GM21717 (cell line): ENCODE data around the gene FBRSL1.
"Not testable (repeated sequence)": the region's sequence is repeated elsewhere in the genome, so short reads cannot be mapped to it uniquely, and the experiment has no call there.

Source experiments
- ATAC-seq: cut with Tn5 transposase; IDR thresholded peaks from one replicate; pipeline ENCODE4 v1.9.1; 2021; ENCODE audit warnings: mild to moderate bottlenecking, moderate library complexity; ENCODE audit not compliant: unreplicated experiment

FBRSL1 gene

DNA sequence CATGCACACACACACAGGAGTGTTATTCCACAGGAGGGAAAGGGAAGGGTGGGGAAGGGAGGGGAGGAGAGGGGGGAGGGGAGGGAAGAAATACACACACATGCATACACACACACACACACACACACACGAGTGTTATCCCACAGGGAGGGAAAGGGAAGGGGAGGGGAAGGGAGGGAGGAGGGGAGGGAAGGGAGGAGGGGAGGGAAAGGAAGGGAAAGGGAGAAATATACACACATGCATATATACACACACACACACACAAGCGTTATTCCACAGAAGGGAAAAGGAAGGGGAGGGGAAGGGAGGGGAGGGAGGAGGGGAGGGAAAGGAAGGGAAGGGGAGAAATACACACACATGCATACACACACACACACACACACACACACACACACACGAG, 19.6 kb upstream of the FBRSL1 start:
- no peak for ATAC-seq

DNA sequence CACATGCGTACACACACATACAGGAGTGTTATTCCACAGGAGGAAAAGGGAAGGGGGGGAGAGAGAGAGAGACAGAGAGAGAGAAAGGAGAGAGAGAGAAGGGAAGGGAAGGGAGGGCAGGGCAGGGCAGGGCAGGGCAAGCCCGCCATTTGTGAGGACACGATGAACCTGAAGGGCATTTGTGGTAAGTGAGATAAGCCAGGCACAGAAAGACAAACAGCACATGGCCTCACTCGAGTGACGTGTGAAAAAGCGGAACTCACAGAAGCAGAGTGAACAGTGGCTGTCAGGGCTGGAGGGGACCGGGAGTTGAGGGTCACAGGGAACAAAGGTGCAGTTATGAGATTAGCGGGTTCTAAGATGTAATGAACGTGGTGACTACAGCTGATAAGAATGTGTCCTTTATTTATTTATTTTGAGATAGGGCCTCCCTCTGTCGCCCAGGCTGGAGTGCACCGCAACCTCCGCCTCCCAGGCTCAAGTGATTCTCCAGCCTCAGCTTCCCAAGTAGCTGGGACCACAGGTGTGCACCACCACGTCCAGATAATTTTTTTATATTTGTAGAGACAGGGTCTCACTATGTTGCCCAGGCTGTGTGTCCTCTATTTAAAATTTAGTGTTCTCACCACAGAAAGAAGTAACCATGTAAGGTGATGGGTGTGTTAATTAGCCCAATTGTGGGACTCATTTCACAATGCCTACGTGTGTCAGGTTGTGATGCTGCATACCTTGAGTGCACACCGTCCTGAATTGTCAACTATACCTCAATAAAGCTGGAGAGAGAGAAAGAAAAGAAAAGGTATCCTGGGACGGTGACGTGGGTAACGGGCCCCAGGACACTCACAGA, 18.7 kb upstream of the FBRSL1 start:
- no peak for ATAC-seq

DNA sequence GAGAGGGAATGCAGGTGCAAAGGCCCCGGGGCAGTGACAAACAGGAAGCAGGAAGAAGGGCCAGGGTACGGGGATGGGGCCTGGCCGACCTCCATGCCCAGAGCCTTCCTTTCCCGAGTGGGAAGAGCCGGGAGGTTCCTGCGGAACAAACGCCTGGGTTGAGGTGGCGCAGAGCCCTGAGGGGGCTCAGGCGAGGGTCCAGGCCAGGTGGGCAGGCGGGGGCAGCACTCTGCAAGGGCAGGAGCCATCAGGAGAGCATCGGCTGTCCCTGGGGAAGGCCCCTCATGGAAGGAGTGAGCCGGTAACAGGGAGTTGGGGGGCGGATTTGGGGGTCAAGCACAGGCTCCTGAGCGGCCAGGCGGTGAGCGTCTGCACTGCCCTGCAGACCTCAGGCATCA, 18.1 kb upstream of the FBRSL1 start:
- ATAC-seq: no peak

DNA sequence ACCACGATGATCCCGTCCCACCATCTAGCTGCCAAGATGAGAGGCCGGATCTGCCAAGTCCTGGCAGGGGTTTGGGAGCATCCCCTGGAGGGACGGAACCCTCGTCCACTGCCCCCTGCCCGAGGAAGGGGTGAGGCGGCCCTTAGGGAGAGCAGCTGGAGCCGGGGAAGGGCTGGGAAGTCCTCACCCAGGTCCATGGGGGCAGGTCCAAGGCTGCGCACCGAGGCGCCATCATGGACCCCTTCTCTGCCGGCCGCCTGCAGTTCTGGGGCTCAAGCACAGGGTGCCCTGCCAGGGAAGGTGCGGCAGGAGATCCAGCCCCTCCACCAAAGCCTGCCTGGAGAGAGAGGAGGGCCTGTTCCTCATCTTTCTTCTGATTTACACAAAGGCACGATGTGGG, 17.6 kb upstream of the FBRSL1 start:
- no peak for ATAC-seq

DNA sequence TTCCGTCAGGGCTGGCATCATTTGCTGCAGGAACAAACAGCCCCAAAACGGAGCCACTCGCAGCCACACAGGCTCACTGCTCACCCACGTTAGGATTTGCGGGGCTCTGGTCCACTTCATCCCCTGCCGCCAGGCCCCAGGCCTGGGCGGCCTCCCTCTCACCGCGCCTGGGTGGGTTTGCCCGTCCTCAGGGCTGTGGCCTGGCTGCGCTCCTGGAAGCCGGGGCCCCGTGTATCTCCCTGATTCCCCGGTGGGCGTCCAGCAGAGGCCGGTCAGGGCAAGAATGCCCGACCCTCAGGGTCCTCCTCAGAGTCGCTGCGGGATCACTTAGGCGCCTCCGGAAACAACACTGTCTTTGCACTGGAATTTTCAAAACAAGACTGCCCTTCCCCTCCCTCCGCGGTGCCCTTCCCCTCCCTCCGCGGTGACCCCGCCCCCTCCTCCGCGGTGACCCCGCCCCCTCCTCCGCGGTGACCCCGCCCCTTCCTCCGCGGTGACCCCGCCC, 15.7 kb upstream of the FBRSL1 start:
- no peak for ATAC-seq

DNA sequence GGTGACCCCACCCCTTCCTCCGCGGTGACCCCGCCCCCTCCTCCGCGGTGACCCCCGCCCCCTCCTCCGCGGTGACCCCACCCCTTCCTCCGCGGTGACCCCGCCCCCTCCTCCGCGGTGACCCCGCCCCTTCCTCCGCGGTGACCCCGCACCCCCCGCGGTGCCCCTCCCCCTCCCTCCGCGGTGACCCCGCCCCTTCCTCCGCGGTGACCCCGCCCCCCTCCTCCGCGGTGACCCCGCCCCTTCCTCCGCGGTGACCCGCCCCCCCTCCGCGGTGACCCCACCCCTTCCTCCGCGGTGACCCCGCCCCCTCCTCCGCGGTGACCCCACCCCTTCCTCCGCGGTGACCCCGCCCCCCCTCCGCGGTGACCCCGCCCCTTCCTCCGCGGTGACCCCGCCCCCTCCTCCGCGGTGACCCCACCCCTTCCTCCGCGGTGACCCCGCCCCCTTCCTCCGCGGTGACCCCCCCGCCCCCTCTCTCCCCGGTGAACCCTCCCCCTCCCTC, 15.1 kb upstream of the FBRSL1 start:
- ATAC-seq: not testable (repeated sequence)

DNA sequence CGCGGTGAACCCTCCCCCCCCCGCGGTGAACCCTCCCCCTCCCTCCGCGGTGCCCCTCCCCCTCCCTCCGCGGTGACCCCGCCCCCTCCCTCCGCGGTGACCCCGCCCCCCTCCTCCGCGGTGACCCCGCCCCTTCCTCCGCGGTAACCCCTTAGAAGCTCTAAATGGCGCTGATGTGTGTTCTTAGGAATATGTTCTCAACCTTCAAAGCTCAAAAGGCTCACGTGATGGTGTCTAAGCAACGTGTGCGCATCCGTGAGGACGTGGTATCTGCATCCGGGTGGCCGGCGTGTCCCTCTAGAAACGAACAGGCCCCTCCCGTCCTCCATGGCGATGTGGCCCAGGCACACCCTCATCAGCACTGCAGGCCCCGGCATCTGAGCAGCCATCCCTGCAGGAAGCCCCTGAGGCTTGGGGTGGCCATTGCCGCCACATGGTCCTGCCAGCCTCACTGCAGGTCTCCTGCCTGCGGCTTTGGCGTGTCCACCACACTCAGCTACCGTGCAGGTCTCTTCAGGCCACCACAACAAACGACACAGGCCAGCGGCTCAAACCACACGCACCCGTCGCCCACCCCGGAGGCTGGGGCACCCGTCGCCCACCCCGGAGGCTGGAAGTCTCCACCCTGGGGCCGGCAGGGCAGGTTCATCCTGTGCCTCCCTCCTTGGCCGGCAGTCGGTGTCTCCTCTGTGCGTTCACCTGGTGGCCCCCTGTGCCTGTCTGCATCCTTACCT, 14.5 kb upstream of the FBRSL1 start:
- no peak for ATAC-seq

DNA sequence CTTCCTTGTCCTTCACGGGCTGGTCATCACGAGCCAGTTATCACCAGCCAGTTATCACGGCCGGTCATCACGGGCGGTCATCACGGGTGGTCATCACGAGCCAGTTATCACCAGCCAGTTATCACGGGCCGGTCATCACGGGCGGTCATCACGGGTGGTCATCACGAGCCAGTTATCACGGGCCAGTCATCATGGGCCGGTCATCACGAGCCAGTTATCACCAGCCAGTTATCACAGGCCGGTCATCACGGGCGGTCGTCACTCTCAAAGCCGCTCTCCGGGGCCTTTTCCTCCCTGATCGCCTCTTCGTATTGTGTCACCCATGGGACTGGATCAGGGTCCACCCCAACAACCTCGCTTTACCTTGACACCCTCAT, 13.9 kb upstream of the FBRSL1 start:
- no peak for ATAC-seq

DNA sequence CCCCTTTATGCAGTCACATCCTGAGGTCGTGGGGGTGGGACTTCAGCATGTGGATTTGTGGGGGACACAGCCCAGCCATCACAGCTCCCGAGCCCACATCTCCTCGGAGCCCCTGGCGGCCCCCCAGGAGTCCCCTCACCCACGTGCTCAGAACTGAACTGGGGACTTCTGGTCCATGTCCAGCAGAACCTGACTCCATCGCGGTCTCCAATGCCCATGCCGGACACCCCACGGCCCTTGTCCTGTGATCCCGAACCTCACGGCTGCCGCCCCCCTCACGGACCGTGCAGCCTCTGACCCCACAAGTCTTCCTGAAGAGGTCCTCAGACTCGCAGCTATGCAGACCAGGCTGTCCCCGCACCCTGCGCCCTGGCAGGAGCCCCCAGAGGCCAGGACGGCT, 13.5 kb upstream of the FBRSL1 start:
- no peak for ATAC-seq

DNA sequence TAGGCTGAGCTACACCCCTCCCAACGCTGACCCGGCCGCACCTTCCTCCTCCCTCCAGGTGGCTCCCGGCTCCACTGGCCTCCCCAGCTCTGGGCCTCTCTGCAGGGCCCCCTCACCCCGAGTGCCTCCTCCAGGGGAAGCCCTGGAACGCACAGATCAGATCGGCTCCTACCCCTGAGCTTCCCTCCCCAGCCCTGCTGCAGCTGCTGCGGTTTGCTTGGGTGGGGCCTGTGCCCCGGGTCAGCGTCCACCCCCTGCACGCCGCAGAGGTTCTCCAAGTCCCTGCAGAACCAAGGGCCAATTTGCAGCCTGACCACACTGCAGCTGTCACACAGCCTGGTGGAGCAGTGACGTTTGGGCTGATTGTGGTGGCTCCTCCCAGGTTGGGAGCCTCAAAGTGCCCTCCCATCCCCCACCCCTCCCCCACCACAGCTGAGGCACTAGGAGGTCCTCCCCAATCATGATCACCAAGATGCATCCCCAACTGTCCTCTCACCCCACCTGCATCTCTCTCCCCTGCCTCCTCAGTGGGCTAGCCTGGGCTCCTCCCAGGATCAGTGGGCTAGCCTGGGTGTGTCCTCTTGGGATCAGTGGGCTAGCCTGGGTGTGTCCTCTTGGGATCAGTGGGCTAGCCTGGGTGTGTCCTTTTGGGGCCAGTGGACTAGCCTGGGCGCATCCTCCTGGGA, 12.8 kb upstream of the FBRSL1 start:
- ATAC-seq: no peak

DNA sequence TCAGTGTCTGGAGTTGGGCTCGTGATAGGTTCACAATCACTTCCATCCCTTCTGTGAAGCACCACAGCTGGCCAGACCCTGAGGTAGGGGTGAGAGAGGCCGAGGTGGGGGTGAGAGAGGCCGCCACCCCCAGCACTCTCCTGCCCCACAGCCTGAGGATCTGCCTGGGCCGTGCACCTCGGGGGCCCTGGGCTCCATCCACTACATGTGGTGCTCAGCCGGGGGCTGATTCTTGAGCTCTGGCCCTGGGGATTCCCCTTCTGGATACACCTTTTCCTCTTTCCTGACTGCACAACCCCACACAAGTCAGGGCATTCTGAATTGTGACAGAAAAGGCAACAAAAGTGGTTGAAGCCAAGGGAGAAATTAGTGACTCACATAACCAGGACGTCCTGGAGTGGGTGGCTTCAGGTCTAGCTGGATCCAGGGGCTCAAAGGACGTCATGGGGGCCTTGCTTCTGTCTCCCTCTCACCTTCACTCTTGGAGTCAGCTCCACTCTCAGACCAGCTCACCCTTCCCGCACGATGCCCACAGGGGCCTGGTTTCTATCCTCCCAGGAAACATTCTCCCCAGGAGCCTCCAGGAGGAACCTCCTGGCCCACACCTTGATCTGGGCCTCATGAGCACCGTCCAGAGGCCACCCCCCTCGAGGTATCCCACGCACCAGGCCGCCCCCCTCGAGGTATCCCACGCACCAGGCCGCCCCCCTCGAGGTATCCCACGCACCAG, 12.1 kb upstream of the FBRSL1 start:
- no peak for ATAC-seq

DNA sequence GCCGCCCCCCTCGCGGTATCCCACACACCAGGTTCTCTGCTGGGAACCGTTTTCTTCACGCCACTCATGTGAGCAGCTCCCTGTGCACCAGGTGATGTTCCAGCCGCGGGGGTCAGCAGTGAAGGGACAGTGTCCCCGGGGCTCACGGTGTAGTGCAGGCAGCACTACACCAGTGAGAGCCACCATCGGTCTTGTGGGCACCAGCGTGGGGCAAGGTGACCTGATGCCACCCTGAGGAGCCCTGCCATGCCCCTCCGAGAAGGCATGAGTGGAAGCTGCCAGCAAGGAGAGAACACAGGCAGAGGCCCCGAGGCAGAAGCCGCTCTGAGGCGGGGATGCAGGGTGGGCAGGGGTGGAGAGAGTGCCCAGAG, 11.5 kb upstream of the FBRSL1 start:
- ATAC-seq: no peak

DNA sequence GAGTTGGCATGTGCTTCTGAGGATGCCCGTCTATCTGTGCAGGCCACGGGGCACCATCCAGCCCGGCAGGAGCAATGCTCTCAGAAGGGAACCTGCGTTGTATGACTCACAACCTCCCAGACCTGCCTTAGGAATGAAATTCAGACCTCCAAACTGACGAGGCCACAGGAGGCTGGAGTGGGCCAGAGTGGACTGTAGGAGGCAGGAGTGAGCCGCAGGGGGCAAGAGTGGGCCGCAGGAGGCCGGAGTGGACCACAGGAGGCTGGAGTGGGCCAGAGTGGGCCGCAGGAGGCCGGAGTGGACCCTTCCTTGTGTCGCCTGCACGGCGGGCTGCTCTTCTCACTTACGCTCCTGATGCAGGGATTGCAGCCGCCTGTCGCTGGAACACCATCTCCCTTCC, 11.1 kb upstream of the FBRSL1 start:
- ATAC-seq: no peak

DNA sequence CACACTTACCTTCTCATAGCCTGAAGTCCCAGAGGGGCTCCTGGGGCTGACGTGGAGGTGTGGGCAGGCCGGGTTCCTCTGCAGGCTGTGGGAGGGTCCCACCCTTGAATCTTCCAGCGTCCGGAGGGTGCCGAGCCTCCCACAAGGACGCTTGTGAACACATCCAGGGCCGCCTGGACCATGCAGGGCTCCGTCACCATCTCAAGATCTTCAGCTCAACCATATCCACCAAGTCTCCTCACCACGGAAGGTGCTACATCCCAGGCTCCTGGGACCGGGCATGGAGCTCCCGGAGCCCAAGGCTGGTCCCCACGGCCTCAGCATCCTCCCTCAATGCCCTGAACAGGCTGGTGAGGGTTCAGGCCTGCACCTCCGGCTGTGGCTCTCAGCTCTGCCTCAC, 10.7 kb upstream of the FBRSL1 start:
- no peak for ATAC-seq

DNA sequence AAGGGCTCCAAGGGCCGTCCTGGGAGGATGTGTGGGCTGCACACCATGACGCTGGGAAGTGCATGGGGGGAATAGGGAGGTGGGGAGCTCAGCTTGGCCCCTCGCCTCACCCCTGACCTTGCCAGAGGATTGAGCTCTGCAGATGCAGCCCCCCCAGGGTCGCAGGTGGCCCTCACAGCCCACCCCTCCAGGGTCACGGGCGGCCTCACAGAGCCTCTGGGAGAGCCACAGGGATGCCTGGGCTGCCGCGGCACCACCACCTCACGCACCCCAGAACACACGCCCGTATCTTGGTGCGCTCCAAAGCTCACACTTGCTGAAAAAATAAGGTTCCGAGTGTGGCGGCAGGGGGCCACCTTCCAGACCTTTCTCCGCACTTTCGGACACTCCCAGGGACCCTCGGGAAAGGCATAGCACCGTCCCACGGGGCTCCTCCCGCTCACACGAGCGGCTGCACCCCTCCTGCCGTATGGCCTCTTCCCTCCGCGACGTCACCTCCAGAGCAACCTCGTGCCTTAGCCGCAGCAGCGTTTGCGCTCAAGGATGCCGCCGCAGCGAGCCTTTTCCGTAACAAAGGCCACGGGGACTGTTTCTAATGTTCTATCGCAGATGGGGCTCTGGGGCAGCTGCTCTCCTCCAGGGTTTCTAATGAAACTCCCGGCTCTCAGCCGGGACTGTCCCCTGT, 9.9 kb upstream of the FBRSL1 start:
- no peak for ATAC-seq

DNA sequence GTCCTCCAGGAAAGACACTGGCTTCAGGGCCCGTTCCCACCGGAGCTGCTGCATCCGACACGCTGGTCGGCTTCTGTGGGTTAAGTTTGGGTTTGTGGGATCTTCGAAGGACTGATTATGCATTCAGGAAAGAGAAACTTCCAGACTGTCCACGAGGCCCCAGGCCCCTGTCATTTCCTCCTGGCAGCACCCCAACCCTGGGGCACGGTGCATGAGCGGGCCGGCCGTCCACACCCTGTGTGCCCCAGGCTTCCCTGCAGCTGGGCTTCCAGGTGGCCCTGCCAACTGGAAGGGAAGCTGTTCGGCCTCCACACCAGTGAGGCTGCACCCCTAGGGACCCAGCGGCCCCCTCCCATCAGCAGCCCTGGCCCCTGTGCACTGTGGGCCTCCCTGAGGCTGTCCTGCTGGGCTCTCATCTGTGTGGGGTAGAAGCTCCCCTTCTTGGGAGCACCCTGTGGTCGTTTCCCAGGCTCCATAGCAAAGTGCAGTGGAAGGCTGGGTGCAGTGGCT, 9.3 kb upstream of the FBRSL1 start:
- ATAC-seq: no peak

DNA sequence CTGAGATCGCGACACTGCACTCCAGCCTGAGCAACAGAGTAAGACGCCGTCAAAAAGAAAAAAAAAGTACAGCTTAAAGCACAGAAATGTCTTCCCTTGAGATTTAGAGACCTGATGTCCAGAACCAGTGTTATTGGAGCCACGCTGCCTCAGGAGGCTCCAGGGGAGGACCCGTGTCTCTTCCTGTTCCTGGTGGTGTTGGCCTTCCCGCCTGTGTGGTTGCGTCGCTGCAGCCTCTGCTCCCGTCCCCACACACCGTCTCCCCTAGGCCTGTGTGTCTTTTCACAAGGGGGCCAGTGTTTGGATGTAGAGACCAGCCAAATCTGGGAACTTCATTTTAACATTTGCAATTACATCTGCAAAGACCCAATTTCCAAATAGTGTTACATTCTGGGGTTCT, 8.6 kb upstream of the FBRSL1 start:
- ATAC-seq: no peak

DNA sequence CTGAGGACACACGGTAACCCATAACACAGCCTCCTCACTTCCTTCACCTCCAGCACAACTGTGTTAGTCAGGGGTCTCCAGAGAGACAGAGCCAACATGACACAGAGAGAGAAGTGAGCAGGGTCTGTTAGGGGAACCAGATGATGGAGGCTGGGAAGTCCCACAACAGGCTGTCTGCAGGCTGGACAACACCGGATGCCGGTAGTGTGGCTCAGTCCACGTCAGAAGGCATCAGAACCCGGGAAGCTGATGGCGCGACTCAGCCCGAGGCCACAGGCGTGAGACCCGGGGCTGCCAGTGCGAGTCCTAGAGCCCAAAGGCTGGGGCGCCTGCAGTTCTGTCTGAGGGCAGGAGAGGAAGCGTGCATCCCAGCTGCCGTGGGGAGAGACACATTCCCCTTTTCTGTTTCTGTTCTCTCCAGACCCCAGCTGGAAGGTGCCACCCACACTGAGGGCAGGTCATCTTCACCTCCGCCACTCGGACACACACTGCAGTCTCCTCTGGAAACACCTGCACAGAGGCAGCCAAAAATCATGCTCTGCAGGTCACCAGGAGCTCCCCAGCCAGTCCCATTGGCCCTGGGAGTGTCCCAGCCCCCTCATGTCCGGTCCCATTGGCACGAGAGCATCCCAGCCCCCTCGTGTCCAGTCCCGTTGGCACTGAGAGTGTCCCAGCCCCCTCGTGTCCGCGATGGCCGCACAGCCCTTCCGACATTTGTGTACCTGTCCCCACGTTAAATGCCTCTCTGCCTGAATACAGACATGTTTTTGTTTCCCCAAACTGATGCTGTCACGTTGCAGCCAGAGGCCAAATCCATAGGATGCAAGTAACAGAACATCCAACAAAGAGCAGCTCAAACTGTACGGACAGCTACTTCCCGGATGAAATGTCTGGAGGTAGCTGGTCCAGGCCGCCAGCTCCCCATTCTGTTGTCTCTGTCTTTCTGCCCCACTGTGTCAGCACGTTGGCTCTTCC, 7.9 kb upstream of the FBRSL1 start:
- ATAC-seq: no peak

DNA sequence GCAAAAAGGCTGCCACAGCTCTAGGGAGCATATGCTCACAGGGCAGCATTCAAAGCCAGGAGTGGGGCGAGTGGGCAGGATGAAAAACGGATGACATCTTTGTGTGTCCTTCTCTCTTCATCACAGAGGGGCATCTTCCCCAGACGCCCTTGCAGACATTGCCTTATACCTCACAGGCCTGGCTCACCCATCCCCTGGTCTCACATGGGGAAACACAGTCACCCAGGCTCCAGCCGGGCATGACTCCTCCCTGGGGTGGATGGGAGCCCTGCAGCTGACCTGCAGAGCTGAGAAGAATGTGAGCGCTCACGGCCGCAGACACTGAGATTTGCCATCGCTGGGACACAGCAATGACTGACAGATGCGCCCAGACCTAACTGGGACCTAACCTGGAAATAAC, 7.2 kb upstream of the FBRSL1 start:
- ATAC-seq: no peak
